ENCODE data around the gene SPRR5.

GRCh38 chr1:152962876-152963415, 15.9 kb downstream of the SPRR5 start:
- TF ChIP-seq CTCF (IDR thresholded peaks at IDR 0.05) (no peak), POLR2A (IDR thresholded peaks at IDR 0.05) (no peak), EP300 (IDR thresholded peaks at IDR 0.05) (no peak)
